ENCODE measurements around the gene NHEJ1.

DNA sequence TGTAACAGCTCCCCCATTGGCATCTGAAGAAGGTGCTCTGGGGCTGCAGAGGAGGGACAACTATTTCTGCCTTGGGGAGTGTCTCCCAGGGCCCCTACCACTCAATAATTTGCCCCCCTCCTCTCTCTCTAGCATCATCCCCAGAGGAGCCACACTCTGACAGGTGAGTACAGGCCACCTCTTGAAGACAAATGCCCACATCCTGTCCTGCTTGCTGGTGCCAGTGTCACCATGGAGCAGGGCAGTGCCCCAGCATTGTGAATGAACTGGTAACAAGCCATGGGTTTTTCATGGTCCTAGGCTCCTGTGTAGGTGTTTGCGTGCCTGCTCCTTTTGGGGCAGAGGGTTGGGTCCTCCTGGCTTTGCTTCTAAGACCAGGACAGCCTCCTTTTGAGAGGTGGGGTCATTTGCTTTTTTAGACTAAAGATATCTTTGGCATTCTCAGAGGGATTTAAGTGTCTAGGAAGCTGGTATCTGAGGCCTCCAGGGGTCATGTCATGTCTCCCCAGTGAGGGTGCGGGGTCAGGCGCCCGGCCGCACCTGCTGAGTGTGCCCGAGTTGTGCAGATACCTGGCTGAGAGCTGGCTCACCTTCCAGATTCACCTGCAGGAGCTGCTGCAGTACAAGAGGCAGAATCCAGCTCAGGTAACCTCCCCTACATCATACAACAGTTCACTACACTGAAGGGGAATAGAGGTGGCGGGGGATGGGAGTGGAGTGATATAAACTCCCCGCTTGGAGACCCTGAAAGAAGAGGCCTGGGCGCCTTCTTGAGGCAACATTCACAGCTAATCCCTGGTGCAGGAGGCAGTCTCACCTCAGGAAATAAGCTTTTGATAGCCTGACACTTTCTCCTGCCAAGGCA is 19.2 kb upstream of the NHEJ1 start:
- TF ChIP-seq, protein P1, sequence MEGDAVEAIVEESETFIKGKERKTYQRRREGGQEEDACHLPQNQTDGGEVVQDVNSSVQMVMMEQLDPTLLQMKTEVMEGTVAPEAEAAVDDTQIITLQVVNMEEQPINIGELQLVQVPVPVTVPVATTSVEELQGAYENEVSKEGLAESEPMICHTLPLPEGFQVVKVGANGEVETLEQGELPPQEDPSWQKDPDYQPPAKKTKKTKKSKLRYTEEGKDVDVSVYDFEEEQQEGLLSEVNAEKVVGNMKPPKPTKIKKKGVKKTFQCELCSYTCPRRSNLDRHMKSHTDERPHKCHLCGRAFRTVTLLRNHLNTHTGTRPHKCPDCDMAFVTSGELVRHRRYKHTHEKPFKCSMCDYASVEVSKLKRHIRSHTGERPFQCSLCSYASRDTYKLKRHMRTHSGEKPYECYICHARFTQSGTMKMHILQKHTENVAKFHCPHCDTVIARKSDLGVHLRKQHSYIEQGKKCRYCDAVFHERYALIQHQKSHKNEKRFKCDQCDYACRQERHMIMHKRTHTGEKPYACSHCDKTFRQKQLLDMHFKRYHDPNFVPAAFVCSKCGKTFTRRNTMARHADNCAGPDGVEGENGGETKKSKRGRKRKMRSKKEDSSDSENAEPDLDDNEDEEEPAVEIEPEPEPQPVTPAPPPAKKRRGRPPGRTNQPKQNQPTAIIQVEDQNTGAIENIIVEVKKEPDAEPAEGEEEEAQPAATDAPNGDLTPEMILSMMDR (IDR thresholded peaks at IDR 0.05) = no peak
- TF ChIP-seq, protein P2, sequence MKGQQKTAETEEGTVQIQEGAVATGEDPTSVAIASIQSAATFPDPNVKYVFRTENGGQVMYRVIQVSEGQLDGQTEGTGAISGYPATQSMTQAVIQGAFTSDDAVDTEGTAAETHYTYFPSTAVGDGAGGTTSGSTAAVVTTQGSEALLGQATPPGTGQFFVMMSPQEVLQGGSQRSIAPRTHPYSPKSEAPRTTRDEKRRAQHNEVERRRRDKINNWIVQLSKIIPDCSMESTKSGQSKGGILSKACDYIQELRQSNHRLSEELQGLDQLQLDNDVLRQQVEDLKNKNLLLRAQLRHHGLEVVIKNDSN (CRISPR knock-in tag; IDR thresholded peaks at IDR 0.05) = no peak
- TF ChIP-seq ZNF232 (CRISPR knock-in tag; IDR thresholded peaks at IDR 0.05) (no peak), TEAD1 (CRISPR knock-in tag; IDR thresholded peaks at IDR 0.05) (no peak)
